Epithelial cell of esophagus (primary cell): Measurements from ENCODE around the gene NTM.

Experiments
- DNase-seq: peaks from one replicate; pipeline ENCODE4 v3.0.0; 2010; ENCODE audit warnings: low read depth
- H3K4me3 ChIP-seq: 2 replicates; pipeline ENCODE4 v1.5.1; 2011; ENCODE audit warnings: mild to moderate bottlenecking, low read length, control low read depth
- TF ChIP-seq, protein P1 (sequence below): IDR thresholded peaks from 2 replicates; pipeline ENCODE4 v1.5.1; 2011; ENCODE audit warnings: low read depth, mild to moderate bottlenecking, low read length, control low read depth, inconsistent platforms; ENCODE audit not compliant: insufficient read depth; ENCODE audit errors: missing control alignments

NTM gene

GRCh38 chr11:132052904-132053303, 682.5 kb downstream of the NTM start:
- DNase-seq = no peak
- TF ChIP-seq, protein P1, sequence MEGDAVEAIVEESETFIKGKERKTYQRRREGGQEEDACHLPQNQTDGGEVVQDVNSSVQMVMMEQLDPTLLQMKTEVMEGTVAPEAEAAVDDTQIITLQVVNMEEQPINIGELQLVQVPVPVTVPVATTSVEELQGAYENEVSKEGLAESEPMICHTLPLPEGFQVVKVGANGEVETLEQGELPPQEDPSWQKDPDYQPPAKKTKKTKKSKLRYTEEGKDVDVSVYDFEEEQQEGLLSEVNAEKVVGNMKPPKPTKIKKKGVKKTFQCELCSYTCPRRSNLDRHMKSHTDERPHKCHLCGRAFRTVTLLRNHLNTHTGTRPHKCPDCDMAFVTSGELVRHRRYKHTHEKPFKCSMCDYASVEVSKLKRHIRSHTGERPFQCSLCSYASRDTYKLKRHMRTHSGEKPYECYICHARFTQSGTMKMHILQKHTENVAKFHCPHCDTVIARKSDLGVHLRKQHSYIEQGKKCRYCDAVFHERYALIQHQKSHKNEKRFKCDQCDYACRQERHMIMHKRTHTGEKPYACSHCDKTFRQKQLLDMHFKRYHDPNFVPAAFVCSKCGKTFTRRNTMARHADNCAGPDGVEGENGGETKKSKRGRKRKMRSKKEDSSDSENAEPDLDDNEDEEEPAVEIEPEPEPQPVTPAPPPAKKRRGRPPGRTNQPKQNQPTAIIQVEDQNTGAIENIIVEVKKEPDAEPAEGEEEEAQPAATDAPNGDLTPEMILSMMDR = no peak

GRCh38 chr11:132054822-132055221, 684.4 kb downstream of the NTM start:
- TF ChIP-seq, protein P1 = no peak
- H3K4me3 ChIP-seq = no peak overlapping the region
- DNase-seq = peak; percentile 78

More at GRCh38 chr11:132052904-132053303, 682.5 kb downstream of the NTM start:
- H3K4me3 ChIP-seq = no peak overlapping the region

GRCh38 chr11:132055296-132055695, 684.9 kb downstream of the NTM start:
- no peak overlapping the region for H3K4me3 ChIP-seq
- TF ChIP-seq, protein P1 = no peak
- DNase-seq = no peak

DNA sequence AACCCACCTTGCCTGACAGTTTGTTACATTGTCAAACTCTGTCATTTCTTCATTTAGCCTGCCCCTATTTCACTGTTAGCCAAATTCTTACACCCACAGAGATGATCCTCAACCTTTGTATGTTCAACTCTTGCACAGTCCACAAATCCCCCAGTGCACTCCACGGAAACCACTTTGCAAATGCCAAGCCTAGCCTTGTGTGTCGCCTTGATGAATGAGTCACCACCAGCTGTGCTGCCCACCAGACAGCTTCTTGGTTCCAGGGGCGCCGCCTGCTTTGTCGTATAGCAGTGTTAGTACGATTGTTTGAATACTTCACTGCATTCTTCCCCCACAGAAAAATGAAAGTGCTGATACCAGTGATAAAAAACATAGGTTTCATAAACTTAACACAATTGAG, 686.3 kb downstream of the NTM start:
- H3K4me3 ChIP-seq = no peak overlapping the region
- DNase-seq = no peak

DNA sequence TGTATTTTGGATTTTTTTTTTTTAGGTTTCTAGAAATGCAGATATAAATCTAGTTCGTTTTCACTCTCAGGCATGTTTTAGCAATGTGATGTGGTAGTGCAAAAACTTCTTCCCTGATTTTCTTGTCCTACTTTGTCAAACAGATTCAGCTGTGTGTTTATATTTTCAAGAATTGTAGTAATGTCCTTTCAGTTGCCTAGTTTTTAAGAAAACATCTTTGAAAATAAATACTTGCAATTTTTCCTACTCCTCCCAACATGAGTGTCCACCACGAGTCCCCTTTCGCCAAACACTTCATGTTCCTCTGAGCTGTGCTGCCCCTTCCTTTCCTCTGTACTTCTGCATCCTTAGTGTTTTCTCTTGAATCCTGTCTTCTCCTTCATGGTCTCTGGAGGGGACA, 686.9 kb downstream of the NTM start:
- H3K4me3 ChIP-seq = no peak overlapping the region
- DNase-seq = no peak
- TF ChIP-seq, protein P1 = no peak

More for the DNA sequence above, 686.3 kb downstream of the NTM start:
- TF ChIP-seq, protein P1 = no peak

GRCh38 chr11:132058211-132058772, 687.9 kb downstream of the NTM start:
- peak; percentile 50 for DNase-seq
- no peak overlapping the region for H3K4me3 ChIP-seq
- TF ChIP-seq, protein P1 = no peak

- peak; percentile 40 for DNase-seq
These were observed 690.2 kb downstream of the NTM start for GRCh38 chr11:132060567-132060966.

More at GRCh38 chr11:132060567-132060966, 690.2 kb downstream of the NTM start:
- TF ChIP-seq, protein P1 = no peak
- H3K4me3 ChIP-seq = no peak overlapping the region
